Activated T-cell treated with anti-CD3 and anti-CD28 coated beads, Interleukin-2, amount 50 U/mL, for 4 hours (primary cell): ENCODE data around the gene APOBEC2. TPM values are rescaled to one million over a fixed set of nuclear protein-coding genes. Genes with fewer than 3 reads are reported as not detected.
A peak's percentile ranks its signal among the peaks of the same experiment; 100 is the strongest.

Source experiments
- ATAC-seq, 2 donors: fragments of 200-7000 bp; cut with Tn5 transposase; one replicate each; pipeline ENCODE4 v1.10.0; 2021
- DNase-seq: peaks from one replicate; pipeline ENCODE4 v3.0.0-alpha.2; 2020
- H3K27me3 Mint-ChIP-seq: one replicate; pipeline ENCODE4 v1.8.0; 2021; ENCODE audit warnings: low read depth, mixed read lengths
- H3K36me3 Mint-ChIP-seq: one replicate; pipeline ENCODE4 v1.8.0; 2022; ENCODE audit warnings: mixed read lengths; ENCODE audit not compliant: insufficient read depth
- H3K4me1 Mint-ChIP-seq: one replicate; pipeline ENCODE4 v1.8.0; 2021; ENCODE audit warnings: low read depth, mixed read lengths
- H3K4me3 Mint-ChIP-seq: one replicate; pipeline ENCODE4 v1.8.0; 2021; ENCODE audit warnings: mild to moderate bottlenecking, moderate library complexity, mixed read lengths
- H3K9me3 Mint-ChIP-seq: one replicate; pipeline ENCODE4 v1.8.0; 2021; ENCODE audit warnings: mixed read lengths
- total RNA-seq, 3 donors: library from RNA; stranded (reverse); gene quantifications; one replicate each; pipeline ENCODE4 v1.2.1, GENCODE V29; 2021

The APOBEC2 gene
- total RNA-seq, 3 donors from 2014 or later, result not detected

DNA sequence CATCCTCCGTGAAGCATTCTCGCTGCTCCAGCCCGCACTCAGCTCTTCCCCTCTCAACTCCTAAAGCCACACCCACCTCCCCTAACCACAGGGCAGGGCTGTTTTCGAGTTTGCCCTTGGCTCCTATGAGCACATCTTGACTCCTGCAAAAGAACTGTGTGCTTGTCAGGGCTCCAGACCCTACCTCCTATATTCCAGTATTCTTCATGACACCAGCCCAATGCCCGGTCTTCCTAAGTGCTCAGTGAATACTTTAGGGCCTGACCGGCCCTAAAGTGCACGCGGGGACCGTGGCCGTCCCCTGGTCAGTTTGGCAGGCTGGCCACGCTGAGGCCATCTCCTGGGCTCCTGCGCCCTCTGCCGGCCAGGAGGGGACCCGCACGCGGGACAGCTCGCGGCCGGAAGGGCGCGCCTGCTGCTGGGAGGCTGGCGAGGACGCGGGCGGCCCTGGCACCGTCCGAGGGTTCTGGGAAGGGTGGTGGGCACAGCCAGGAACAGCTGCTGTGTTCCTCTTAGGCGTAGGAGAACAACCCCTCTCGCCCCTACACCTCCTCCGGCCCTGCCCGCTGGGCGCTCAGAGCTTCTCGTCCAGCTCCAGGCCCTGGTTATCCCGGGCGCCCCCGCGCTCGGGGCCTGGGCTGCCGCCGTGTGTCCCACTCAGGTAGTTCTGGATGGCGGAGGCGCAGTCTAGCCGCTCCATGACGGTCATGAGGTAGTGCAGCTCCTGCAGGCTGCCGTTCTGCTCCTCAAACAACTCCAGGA, 25.0 kb upstream of the APOBEC2 start:
- DNase-seq (peak; percentile 68), ATAC-seq (peak; percentile 93)
- Mint-ChIP-seq H3K4me3 (peak overlapping the region; percentile 83), H3K4me1 (peaks cover 22% of the 10 kb centered on the region), H3K27me3 (no peaks in the 10 kb centered on the region), H3K9me3 (no peaks in the 10 kb centered on the region), H3K36me3 (peaks cover 2% of the 10 kb centered on the region)

DNA sequence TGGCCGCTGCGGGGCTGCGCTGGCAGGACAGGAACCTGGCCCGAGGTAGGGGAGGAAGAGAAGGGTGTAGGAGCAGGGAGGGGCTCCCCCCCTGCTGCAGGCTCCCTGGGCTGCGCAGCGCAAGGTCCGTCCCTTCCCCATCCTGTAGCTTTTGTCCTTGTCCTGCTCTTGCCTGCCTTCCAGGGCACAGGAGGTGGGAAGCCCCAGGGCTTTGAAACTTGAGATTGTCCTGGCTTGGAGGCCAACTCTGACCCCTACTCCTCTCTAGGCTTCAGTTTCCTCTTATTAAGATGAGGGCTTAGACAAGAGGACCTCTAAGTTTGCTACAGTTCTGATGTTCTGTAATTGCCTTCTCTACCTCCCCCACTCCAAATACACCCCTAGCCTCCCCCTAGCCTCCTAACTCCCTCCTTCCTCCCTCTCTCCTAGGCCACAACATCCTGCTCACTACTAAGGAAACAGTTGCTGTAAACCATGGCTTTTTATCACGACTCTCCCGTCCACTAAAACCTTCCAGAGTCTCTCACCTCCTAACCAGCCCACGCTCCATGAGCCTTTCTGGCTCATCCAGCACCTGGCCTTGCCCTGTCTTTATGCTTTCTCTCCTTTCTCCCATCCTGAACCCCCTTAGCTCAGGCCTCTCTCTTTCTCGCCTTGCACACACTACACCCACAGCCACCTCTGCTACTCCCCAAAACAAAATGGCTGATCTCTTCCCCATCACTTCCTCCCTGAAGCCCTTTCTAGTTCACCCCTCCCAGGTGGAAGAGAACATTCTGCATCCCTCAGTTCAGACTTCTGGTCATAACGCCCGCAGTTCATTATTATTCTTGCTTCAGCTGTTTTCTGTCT, 24.2 kb upstream of the APOBEC2 start:
- H3K27me3 Mint-ChIP-seq, result no peaks in the 10 kb centered on the region
- ATAC-seq, result peak; percentile 44 to 55
- H3K9me3 Mint-ChIP-seq, result no peaks in the 10 kb centered on the region
- H3K4me1 Mint-ChIP-seq, result peaks cover 22% of the 10 kb centered on the region
- H3K4me3 Mint-ChIP-seq, result peak overlapping the region; percentile 83
- no peak for DNase-seq
- peaks cover 2% of the 10 kb centered on the region for H3K36me3 Mint-ChIP-seq

DNA sequence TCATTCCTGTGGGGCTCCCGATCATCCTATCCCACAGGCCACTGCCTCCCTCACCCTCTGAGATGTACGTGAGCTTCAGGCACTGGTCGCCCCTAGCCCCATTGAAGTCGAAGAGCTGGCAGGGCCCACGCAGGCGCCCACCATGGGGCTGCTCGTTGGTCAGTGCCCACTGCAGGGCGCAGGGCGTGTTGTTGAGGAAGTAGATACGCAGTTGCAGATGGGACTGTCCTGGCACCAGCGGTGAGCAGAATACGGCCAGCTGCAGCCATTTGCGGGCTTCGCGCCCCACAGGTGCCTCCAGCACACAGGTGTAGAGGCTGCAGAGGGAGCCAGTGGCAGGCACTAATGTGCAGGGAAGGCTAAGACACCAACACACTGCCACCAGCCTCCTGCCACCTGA, 20.2 kb upstream of the APOBEC2 start:
- no peaks in the 10 kb centered on the region for H3K9me3 Mint-ChIP-seq
- H3K4me3 Mint-ChIP-seq, result no peak overlapping the region
- peaks cover 11% of the 10 kb centered on the region for H3K4me1 Mint-ChIP-seq
- no peaks in the 10 kb centered on the region for H3K36me3 Mint-ChIP-seq
- no peak for ATAC-seq
- H3K27me3 Mint-ChIP-seq, result no peaks in the 10 kb centered on the region
- DNase-seq, result no peak

DNA sequence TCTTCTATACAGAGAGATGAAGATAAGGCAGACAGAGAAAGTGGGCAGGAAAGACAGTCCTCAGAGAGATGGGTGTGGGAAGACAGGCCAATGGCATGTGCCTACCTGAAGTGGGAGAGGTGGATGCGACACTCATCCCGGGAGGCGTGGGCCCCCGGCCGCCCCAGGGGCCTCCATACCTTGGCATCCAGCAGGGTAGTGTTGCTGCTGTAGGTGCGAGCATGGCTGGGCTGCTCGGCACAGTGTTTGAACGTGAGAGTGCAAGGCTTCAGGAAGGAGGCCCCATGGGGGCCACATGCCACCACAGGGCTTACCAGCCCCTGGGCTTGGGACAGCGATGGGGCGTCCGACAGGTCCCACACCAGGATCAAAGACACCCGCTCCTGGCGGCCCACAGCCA, 19.2 kb upstream of the APOBEC2 start:
- no peak for ATAC-seq
- no peaks in the 10 kb centered on the region for H3K36me3 Mint-ChIP-seq
- DNase-seq, result no peak
- no peaks in the 10 kb centered on the region for H3K9me3 Mint-ChIP-seq
- peaks cover 6% of the 10 kb centered on the region for H3K4me1 Mint-ChIP-seq
- H3K4me3 Mint-ChIP-seq, result no peak overlapping the region
- H3K27me3 Mint-ChIP-seq, result no peaks in the 10 kb centered on the region

DNA sequence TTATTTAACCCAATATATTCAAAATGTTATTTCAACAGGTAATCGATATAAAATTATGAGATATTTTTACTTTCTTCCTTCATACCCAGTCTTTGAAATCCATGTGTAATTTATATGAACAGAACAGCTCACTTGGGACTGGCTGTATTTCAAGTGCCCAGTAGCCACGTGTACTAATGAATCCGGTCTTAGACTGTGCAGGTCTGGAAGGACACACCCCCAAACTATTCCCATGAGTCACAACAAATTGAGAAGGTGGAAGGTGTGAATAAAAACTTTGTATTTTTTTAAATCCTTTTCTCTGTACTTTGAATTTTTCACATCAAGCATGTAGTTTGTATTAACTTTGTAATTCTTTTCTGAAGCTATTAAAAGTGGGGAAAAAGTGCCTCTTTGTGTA, 16.8 kb upstream of the APOBEC2 start:
- H3K36me3 Mint-ChIP-seq, result no peaks in the 10 kb centered on the region
- ATAC-seq (no peak), DNase-seq (no peak)
- H3K27me3 Mint-ChIP-seq, result no peaks in the 10 kb centered on the region
- H3K9me3 Mint-ChIP-seq, result no peaks in the 10 kb centered on the region
- H3K4me1 Mint-ChIP-seq, result no peaks in the 10 kb centered on the region
- H3K4me3 Mint-ChIP-seq, result no peak overlapping the region

DNA sequence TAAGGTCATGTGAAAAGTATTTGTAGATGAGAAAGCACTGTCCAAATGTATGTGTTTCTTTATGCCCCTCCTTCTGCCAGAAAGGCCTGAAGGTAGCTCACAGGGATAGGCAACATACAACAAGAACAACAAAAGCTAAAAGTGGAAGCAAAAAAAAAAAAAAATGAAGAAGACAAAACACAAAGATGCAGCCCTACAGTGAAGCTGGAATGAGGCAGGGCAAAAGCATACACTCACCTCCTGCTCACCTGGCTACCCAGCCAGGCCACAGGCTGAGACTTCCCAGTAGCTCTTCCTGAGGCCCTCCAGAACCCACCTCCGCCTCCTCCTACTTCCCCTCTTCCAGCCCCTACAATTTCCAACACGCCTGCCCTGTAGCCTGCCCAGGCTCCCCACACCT, 16.4 kb upstream of the APOBEC2 start:
- DNase-seq, result no peak
- H3K9me3 Mint-ChIP-seq, result no peaks in the 10 kb centered on the region
- no peak for ATAC-seq
- no peaks in the 10 kb centered on the region for H3K27me3 Mint-ChIP-seq
- H3K4me3 Mint-ChIP-seq, result no peak overlapping the region
- H3K4me1 Mint-ChIP-seq, result no peaks in the 10 kb centered on the region
- H3K36me3 Mint-ChIP-seq, result no peaks in the 10 kb centered on the region

DNA sequence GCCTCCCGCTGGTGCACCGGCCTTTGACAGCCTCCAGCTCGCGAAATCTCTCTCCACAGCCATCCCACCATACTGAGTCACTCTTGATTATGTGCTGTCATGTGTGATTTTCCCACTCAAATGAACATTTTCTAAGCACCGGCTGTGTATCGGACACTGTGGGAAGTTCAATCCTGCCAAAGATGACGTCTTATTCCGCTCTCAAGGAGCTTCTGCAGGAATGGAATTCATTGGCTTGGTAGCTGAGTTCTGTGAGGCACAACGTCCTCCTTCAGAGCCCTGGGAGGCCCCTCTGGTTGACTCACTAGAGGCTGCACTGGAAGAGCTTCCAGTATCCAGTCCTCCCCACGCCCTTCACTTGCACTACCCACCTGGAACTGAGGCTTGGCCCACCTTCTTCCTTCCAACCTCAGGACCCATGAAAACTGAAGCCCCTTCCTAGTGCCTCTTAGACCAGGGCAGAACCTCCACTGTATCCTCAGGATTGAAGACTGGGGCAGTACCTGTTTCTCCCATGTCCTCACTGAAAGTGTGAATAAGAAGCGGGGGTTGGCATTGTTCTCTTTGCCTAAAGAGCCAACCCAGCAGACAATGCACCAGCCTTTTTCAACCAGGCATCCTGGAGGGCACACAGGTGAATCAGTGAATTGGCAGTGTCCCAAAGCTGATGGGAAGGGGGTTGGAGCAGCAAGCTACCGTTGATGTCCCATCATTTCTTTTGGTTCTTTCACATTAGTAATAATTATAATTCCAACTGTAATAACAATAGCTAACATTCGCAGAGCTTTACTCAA, 15.7 kb upstream of the APOBEC2 start:
- Mint-ChIP-seq H3K27me3 (no peaks in the 10 kb centered on the region), H3K9me3 (no peaks in the 10 kb centered on the region), H3K36me3 (no peaks in the 10 kb centered on the region), H3K4me3 (no peak overlapping the region), H3K4me1 (no peaks in the 10 kb centered on the region)
- no peak for DNase-seq
- no peak for ATAC-seq

DNA sequence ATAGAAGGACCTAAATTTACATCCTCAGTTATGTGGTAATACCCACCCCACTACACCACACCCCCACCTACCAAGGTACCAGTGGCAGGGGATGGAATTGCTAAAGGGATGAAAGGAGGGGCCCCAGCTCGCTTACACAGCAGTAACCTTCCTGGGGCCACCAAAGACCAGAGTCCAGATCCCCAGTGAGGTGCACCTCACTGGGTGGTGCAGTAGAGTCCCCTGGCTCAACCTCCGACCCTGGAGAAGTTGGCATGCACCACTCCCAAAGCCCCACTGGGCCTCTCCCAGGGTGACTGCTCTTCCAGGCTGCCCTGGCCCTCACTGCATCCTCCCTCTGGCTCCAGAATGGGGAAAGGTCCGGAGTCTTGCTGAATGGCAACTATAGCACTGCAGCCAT, 14.8 kb upstream of the APOBEC2 start:
- Mint-ChIP-seq H3K4me3 (no peak overlapping the region), H3K9me3 (no peaks in the 10 kb centered on the region), H3K36me3 (peaks cover 2% of the 10 kb centered on the region), H3K27me3 (no peaks in the 10 kb centered on the region), H3K4me1 (no peaks in the 10 kb centered on the region)
- DNase-seq (no peak), ATAC-seq (no peak)

DNA sequence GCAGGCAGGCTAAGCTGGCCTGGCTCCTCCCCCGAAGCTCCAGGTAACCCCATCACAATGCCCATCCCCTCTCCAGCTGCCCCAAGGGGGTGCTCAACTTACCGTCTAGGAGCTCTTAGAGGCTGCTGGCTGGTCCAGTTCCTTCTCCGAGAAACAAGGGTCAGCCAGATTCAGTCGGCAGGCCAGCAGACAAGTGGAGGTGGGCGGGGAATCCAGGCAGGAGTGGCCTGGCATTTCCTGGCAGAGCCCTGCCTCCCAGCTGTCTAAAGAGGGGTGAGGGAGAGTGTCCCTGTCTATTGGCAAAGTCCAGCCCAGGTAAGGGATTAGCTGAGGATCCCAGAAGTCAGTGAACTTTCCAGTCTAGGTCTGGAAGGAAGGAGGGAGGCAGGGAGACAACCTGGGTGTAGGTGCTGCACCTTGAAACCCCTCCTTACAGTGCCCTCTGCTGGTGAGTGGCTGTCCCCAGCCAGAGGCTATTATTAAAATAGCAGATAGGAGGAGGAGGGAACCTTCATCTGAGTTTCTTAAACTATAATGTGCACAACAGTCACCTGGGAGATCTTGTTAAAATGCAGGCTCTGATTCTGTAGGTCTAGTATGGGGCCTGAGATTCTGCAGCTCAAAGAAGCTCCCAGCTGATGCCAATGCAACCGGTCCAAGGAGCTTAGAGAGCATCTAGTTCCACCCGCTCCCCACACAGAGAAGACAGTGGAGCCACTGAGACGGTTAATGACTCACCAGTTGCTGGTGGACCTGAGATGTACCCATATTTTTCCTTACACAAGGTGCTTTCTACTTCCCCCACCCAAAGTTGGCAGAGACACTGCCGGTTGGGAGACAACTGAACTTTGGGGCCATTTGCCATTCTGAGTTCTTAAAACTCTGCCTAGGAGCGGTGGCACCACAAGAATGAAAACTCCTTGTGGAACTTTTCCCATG, 13.7 kb upstream of the APOBEC2 start, which contains the start of gene UNC5CL:
Gene UNC5CL (minus strand): TSS at position 162 of the 939 bp plus-strand sequence. CDS start 4,147 bp downstream, outside the sequence.
- peak; percentile 43 to 57 for ATAC-seq
- no peaks in the 10 kb centered on the region for H3K4me1 Mint-ChIP-seq

DNA sequence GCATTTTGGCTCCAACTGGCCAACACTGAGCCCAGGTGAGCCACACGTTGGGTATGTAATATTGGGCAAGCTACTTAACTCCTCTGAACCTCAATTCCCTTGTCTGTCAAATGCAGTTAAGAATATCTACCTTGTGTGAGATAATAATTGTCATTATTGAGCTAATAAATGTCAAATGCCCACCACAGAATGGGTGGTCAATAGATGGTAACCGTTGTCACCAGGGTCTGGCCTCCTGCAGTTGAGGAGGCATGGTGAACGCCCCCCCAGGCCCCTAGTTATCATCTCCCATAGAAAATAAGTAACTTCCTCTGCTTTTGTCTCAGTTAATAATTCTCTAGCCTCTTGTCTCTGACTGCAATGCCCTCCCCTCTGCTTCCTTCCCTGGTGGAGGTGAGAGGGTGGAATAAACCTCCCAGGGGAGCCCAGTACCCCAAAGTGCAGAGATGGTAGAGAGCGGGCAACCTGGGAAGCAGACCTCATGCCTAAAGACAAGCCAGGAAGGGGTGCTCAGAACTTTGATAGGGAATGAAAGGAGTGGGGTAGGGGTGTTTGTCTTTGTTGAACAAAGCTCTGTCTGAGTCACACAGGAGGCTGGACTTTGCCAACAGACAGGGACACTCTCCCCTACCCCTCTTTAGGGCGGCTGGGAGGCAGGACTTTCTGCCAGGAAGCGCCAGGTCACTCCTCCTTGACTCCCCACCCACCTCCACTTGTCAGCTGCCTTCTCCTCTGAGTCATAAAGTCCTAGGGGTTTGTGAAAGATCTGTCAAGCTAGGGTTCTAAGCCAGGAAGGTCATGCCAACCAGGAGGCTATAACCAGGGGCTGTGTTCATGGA, 12.7 kb upstream of the APOBEC2 start:
- DNase-seq (no peak), ATAC-seq (peak; percentile 26 to 32)
- H3K4me3 Mint-ChIP-seq, result no peak overlapping the region
- peaks cover 2% of the 10 kb centered on the region for H3K36me3 Mint-ChIP-seq
- H3K4me1 Mint-ChIP-seq, result no peaks in the 10 kb centered on the region
- no peaks in the 10 kb centered on the region for H3K9me3 Mint-ChIP-seq
- H3K27me3 Mint-ChIP-seq, result no peaks in the 10 kb centered on the region

More for the DNA sequence above, 13.7 kb upstream of the APOBEC2 start, which contains the start of gene UNC5CL:
- peak; percentile 42 for DNase-seq
- H3K9me3 Mint-ChIP-seq, result no peaks in the 10 kb centered on the region
- peaks cover 2% of the 10 kb centered on the region for H3K36me3 Mint-ChIP-seq
- no peak within 1 kb of the TSS for H3K4me3 Mint-ChIP-seq
- H3K27me3 Mint-ChIP-seq, result no peaks in the 10 kb centered on the region

DNA sequence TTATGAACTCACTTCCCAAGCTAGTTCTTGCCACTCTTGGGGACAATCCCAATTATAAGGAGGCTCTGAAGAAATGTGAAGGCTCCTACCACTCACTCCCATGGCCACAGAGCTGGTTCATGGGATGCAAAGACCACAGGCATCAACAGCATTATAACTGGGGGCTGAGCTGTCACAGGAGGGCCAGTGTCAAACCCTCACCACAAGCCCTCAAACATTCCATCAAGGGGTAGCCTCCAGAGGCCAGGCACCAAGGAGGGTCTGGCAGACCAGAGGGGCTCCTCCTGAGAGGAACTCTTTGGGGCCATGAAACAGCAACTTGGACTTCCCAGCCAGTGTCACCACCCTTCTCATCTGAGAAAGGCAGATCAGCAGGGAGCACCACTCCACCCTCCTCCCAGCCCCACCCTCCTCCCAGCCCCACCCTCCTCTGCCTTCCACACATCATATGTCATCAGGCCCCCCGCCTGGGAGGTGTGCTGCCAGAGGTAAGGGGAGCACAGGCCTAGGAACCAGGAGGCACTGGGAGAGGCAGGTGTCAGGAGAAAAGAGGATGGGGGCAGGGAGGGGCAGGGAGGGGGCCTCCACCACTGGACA, 12.0 kb upstream of the APOBEC2 start:
- H3K27me3 Mint-ChIP-seq, result no peaks in the 10 kb centered on the region
- H3K36me3 Mint-ChIP-seq, result peaks cover 2% of the 10 kb centered on the region
- no peak for DNase-seq
- ATAC-seq, result no peak
- H3K4me3 Mint-ChIP-seq, result no peak overlapping the region
- no peaks in the 10 kb centered on the region for H3K4me1 Mint-ChIP-seq
- H3K9me3 Mint-ChIP-seq, result no peaks in the 10 kb centered on the region

DNA sequence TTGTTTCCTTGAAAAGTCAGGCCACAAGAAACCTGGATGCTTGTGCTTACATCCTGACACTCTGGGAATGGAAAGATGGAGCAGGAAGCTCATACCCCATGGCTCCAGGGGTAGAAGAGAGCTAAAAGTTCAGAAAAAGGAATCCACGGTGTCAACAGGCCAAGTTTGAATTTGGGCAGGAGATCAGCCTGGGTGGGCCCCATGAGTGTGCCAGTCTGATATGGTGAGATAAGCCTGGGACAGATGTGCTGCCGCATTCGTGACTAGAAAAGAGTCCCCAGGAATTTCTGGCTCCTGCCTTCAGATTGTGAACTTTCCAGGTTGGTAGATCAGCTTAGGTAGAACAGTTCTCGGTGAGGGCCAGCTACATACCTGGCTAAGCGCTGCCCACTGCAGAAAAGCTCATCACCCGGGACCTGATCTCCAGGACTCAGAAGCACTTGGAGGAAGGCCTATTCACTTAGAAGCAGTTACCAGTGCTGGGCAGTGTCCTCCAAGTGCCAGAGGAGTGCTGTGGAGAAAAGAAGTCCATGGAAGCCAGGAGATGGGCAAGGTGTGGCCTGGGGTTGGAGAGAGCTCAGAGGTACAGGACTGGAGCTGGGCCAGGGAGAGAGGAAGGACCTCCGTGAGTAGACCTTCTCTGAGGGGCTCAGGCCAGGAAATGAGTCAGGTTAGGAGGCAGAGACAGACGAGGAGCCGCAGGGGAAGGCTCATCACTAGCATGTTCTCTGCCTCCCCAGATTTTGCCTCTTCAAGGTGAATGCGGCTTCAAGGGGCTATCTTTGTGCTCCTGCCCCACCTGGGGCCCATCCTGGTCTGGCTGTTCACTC, 10.6 kb upstream of the APOBEC2 start, which contains the start of gene TSPO2:
Gene TSPO2 (plus strand): TSS at position 242 of the 830 bp plus-strand sequence. CDS start 519 bp downstream, at position 761.
- H3K4me1 Mint-ChIP-seq, result no peaks in the 10 kb centered on the region
- no peak for ATAC-seq
- no peaks in the 10 kb centered on the region for H3K9me3 Mint-ChIP-seq
- no peak for DNase-seq
- H3K27me3 Mint-ChIP-seq, result no peaks in the 10 kb centered on the region
- H3K36me3 Mint-ChIP-seq, result peaks cover 6% of the 10 kb centered on the region
- no peak within 1 kb of the TSS for H3K4me3 Mint-ChIP-seq
